Stomach (tissue), 9 donors: ENCODE data around the gene SCUBE3. TPM values are rescaled to one million over a fixed set of nuclear protein-coding genes. Genes with fewer than 3 reads are reported as not detected.

Experiments used
- DNase-seq, 2 donors: peaks; one replicate each; pipeline versions ENCODE4 v3.0.0 to v3.0.0-alpha.2; 2013 to 2019
- H3K27ac ChIP-seq, 5 donors: fragments of 200-600 bp in 4 of 5; sonication (generic) in 4 of 5; one replicate each; pipeline ENCODE4 v1.5.1; 2013 to 2019; ENCODE audit warnings: mild to moderate bottlenecking in 1 of 5, moderate library complexity in 1 of 5
- H3K27me3 ChIP-seq, 3 donors: fragments of 200-600 bp; sonication (generic); one replicate each; pipeline ENCODE4 v1.5.1; 2017 to 2019; ENCODE audit warnings: mixed run types in 1 of 3
- H3K36me3 ChIP-seq, 4 donors: fragments of 200-600 bp; sonication (generic); 1 replicate in 3 of 4; 2 replicates in 1 of 4; pipeline ENCODE4 v1.5.1; 2016 to 2019
- H3K4me1 ChIP-seq, 4 donors: fragments of 200-600 bp; sonication (generic); one replicate each; pipeline ENCODE4 v1.5.1; 2016 to 2019
- H3K4me3 ChIP-seq, 4 donors: fragments of 200-600 bp; sonication (generic) in 3 of 4; one replicate each; pipeline ENCODE4 v1.5.1; 2016 to 2019; ENCODE audit warnings: mild to moderate bottlenecking in 1 of 4
- H3K9me3 ChIP-seq, 4 donors: fragments of 200-600 bp; sonication (generic); one replicate each; pipeline ENCODE4 v1.5.1; 2016 to 2019
- CTCF ChIP-seq, 7 experiments: fragments of 450-650 bp in 4 of 7; fragments of 200-600 bp in 3 of 7; sonication (generic) in 3 of 7; IDR thresholded peaks; one replicate each; pipeline ENCODE4 v1.5.1; 2016 to 2019; ENCODE audit warnings: antibody characterized with exemption in 7 of 7, control low read depth in 2 of 7, mild to moderate bottlenecking in 1 of 7
- EP300 ChIP-seq: sonication (generic); formaldehyde crosslinking; IDR thresholded peaks from one replicate; pipeline ENCODE4 v1.6.1; 2017; ENCODE audit warnings: antibody characterized with exemption
- POLR2A ChIP-seq, 4 donors: fragments of 450-650 bp; IDR thresholded peaks; one replicate each; pipeline ENCODE4 v1.6.1; 2016; ENCODE audit warnings: antibody characterized with exemption in 4 of 4, control low read depth in 2 of 4, mild to moderate bottlenecking in 1 of 4, moderate library complexity in 1 of 4
- POLR2AphosphoS5 ChIP-seq, 3 donors: sonication (generic); formaldehyde crosslinking; IDR thresholded peaks; one replicate each; pipeline ENCODE4 v1.6.1; 2016; ENCODE audit warnings: antibody characterized with exemption in 3 of 3
- WGBS, 5 donors: extraction: QIAGEN DNeasy Blood & Tissue Kit in 3 of 5; methylation state at CpG; one replicate each; pipeline versions ENCODE4 v1.1.5 to v1.1.7; 2013 to 2018; 5-methylcytosine and 5-hydroxymethylcytosine counted together
- intact Hi-C: fragments of 100-400 bp; cut with DNase I; formaldehyde crosslinking; loops from one replicate; pipeline ENCODE4 v1.15.1; 2023; ENCODE audit warnings: low total_unique reads
- polyA plus RNA-seq, 3 donors: library from polyadenylated mRNA; stranded (reverse); fragments of 200-250 nt; gene quantifications; one replicate each; pipeline ENCODE4 v1.2.3, GENCODE V29; 2013
- total RNA-seq, 5 donors: library from RNA; depleted of rRNA; stranded (reverse); fragments of >200 nt; gene quantifications; one replicate each; pipeline versions ENCODE4 v1.1.0 to v1.2.3, GENCODE V29; 2014 to 2016
- donor health status: healthy with polysubstance abuse.
- donor health status: Bipolar disorder and iron deficiency.
- donor health status: healthy.

SCUBE3 gene
- total and polyA plus RNA-seq, 8 donors, result 0.15 to 2.3 (median 0.31) TPM; not detected in 1

GRCh38 chr6:35275744-35276260 lies 62.0 kb downstream of the SCUBE3 start:
- no peak overlapping the region for H3K27ac ChIP-seq
- H3K27me3 ChIP-seq, result no peaks in the 10 kb centered on the region
- TF ChIP-seq POLR2A (IDR thresholded peaks at IDR 0.05) (no peak), POLR2AphosphoS5 (IDR thresholded peaks at IDR 0.05) (no peak), CTCF (IDR thresholded peaks at IDR 0.05) (no peak), EP300 (no peak)
- H3K4me1 ChIP-seq, result peaks cover 0 to 22% (median 9%) of the 10 kb centered on the region in 4 donors
- 77 to 94% (median 86%) methylated on average over 4 of the region's 4 CpGs for WGBS, 5 donors
- peaks cover 0 to 7% (median 2%) of the 10 kb centered on the region in 4 donors for H3K36me3 ChIP-seq
- H3K4me3 ChIP-seq, result no peak overlapping the region
- DNase-seq, result no peak
- no peaks in the 10 kb centered on the region for H3K9me3 ChIP-seq
- intact Hi-C loops, result no loop called here

DNA sequence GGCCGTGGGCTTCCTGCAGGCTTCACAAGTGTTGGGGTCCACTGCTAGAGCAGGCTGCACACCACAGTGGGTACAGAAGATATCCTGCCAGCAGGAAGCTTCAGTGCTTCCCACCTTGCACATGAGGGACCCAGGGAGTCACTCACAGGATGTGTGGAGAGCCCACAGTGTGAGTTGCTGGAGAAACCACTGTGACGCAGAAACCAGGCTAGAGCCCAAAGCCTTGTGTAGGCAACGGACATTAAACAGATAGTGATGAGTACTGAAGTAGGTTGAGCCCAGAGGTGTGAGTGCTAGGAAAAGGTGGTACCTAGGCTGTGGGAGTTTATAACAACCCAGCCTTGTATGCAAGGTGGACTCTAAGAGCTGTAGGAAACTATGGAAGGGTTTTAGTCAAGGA lies 65.0 kb downstream of the SCUBE3 start:
- 84 to 100% (median 98%) methylated on average over 3 of the region's 3 CpGs for WGBS, 5 donors
- no peaks in the 10 kb centered on the region for H3K9me3 ChIP-seq
- no peak overlapping the region for H3K27ac ChIP-seq
- no peaks in the 10 kb centered on the region for H3K27me3 ChIP-seq
- H3K4me1 ChIP-seq, result peaks cover 0 to 25% (median 9%) of the 10 kb centered on the region in 4 donors
- no peak overlapping the region for H3K4me3 ChIP-seq
- intact Hi-C loops, result no loop called here
- peaks cover 18 to 29% (median 29%) of the 10 kb centered on the region in 4 donors for H3K36me3 ChIP-seq
- no peak for DNase-seq
- no peak for TF ChIP-seq CTCF (IDR thresholded peaks at IDR 0.05)
- no peak for TF ChIP-seq POLR2A (IDR thresholded peaks at IDR 0.05)
- TF ChIP-seq POLR2AphosphoS5 (IDR thresholded peaks at IDR 0.05), result no peak
- TF ChIP-seq EP300, result no peak

DNA sequence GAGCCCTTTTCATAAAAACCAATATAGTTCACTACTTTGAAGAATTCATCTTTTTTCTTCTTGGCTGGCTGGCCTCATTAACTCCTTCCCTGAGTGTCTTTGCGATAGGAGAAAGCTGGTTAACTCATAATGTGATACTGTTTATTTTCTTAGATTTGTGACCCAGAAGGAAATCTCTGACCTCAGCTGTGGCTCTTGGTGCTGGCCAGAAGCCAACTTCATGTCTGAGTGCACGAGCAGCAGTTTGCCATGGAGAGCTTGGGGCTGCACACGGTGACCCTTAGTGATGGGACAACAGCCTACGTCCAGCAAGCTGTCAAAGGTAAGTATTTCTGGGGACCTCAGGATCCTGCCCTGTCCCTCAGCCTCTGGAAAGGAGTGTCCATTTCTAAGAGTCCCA lies 67.1 kb downstream of the SCUBE3 start:
- DNase-seq, result no peak

DNA sequence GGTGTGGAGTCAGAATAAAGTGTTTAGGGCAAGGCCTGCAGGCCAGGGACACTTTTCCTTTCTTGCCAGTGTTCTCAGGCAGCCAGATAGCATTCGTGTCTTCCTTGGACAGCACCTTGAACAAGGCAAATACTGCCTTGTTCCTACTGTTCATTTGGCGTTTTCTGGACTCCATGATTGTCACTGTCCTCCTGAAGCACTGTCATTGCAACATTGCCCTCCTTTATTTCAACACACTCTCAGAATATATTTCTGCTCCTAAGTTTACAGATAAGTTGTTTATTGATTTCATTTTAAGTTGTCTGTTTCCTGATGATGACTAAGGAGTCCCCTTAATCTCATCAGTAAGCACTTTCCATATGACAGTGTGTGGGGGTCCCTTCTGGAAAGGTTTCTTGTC lies 68.7 kb downstream of the SCUBE3 start:
- no peak for TF ChIP-seq POLR2A (IDR thresholded peaks at IDR 0.05)
- no peak for TF ChIP-seq POLR2AphosphoS5 (IDR thresholded peaks at IDR 0.05)
- H3K4me3 ChIP-seq, result no peak overlapping the region
- H3K36me3 ChIP-seq, result peaks cover 25 to 67% (median 66%) of the 10 kb centered on the region in 4 donors
- intact Hi-C loops, result no loop called here
- H3K4me1 ChIP-seq, result peaks cover 0 to 7% (median 0%) of the 10 kb centered on the region in 4 donors
- WGBS, 5 donors, result 87 to 96% (median 93%) methylated on average over 2 of the region's 2 CpGs
- H3K27ac ChIP-seq, result no peak overlapping the region
- no peak for DNase-seq
- H3K9me3 ChIP-seq, result no peaks in the 10 kb centered on the region
- no peaks in the 10 kb centered on the region for H3K27me3 ChIP-seq

More for the DNA sequence above, 67.1 kb downstream of the SCUBE3 start:
- peaks cover 18 to 51% (median 51%) of the 10 kb centered on the region in 4 donors for H3K36me3 ChIP-seq
- H3K4me1 ChIP-seq, result peaks cover 0 to 7% (median 0%) of the 10 kb centered on the region in 4 donors
- whole genome bisulfite sequencing, 5 donors, result 44 to 58% (median 50%) methylated on average over 4 of the region's 4 CpGs
- H3K4me3 ChIP-seq, result no peak overlapping the region
- no peak overlapping the region for H3K27ac ChIP-seq
- intact Hi-C loops, result no loop called here
- no peaks in the 10 kb centered on the region for H3K9me3 ChIP-seq
- no peak for TF ChIP-seq POLR2A (IDR thresholded peaks at IDR 0.05)
- no peaks in the 10 kb centered on the region for H3K27me3 ChIP-seq

DNA sequence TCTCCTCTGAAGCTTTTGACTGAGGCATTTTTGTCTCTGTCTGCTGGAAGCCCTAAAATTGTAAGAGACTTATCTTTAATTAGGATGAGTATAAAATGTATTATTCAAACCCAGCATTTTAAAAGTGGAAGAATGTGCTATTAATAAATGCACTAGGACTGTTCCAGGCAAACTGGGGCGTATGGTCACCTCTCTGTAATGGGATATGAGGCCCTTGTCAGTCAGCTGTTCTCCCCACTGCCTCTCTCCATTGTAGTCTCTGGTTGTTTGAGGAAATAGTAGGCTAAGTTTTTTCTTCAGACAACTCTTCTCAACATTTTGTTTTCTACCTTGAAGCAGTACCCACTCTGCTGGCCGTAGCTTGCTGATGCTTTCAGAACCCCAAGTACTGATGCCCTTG lies 69.6 kb downstream of the SCUBE3 start:
- Histone ChIP-seq H3K4me3 (no peak overlapping the region), H3K9me3 (no peaks in the 10 kb centered on the region), H3K27me3 (no peaks in the 10 kb centered on the region), H3K4me1 (peaks cover 0 to 7% (median 0%) of the 10 kb centered on the region in 4 donors), H3K27ac (no peak overlapping the region), H3K36me3 (peaks cover 34 to 75% (median 75%) of the 10 kb centered on the region in 4 donors)
- DNase-seq, result no peak
- WGBS, 5 donors, result 67 to 94% (median 88%) methylated on average over 2 of the region's 2 CpGs
- TF ChIP-seq POLR2A (IDR thresholded peaks at IDR 0.05) (no peak), POLR2AphosphoS5 (IDR thresholded peaks at IDR 0.05) (no peak), CTCF (IDR thresholded peaks at IDR 0.05) (no peak), EP300 (no peak)
- intact Hi-C loops, result no loop called here
